AG10803 (cell line): ENCODE results near the gene SAMD11.

ENCODE experiments used
- DNase-seq: peaks from one replicate; pipeline ENCODE4 v3.0.0; 2010; ENCODE audit warnings: low read depth
- H3K4me3 ChIP-seq: 2 replicates; pipeline ENCODE4 v1.5.1; 2011; ENCODE audit warnings: mild to moderate bottlenecking, low read length, control low read depth
- CTCF ChIP-seq: conservative IDR thresholded peaks from 2 replicates; pipeline ENCODE4 v1.5.1; 2011; ENCODE audit warnings: mild to moderate bottlenecking, low read length, control low read depth, inconsistent platforms

The SAMD11 gene

GRCh38 chr1:969260-969855 is 45.6 kb downstream of the SAMD11 start:
- TF ChIP-seq CTCF: no peak
- DNase-seq: no peak
- H3K4me3 ChIP-seq: no peak overlapping the region

GRCh38 chr1:970242-970972 is 46.7 kb downstream of the SAMD11 start:
- H3K4me3 ChIP-seq: no peak overlapping the region
- no peak for DNase-seq
- TF ChIP-seq CTCF: no peak

GRCh38 chr1:970973-971730 is 47.4 kb downstream of the SAMD11 start:
- no peak for TF ChIP-seq CTCF
- no peak overlapping the region for H3K4me3 ChIP-seq

GRCh38 chr1:971751-972506 is 48.2 kb downstream of the SAMD11 start:
- H3K4me3 ChIP-seq: no peak overlapping the region
- DNase-seq: no peak
- TF ChIP-seq CTCF: no peak

More at GRCh38 chr1:970973-971730, 47.4 kb downstream of the SAMD11 start:
- no peak for DNase-seq

- DNase-seq: no peak
- H3K4me3 ChIP-seq: no peak overlapping the region
- no peak for TF ChIP-seq CTCF
Measured at GRCh38 chr1:972726-973458, 49.2 kb downstream of the SAMD11 start.

GRCh38 chr1:973459-974292 is 50.0 kb downstream of the SAMD11 start:
- no peak overlapping the region for H3K4me3 ChIP-seq
- DNase-seq: no peak
- TF ChIP-seq CTCF: no peak
